GM21360 (cell line): ENCODE measurements around the gene ZNF496.

Experiments
- ATAC-seq: cut with Tn5 transposase; IDR thresholded peaks from one replicate; pipeline ENCODE4 v1.9.1; 2021; ENCODE audit warnings: mild to moderate bottlenecking, moderate library complexity; ENCODE audit not compliant: unreplicated experiment

The ZNF496 gene

GRCh38 chr1:247330548-247331171 is 1.0 kb downstream of the ZNF496 start:
- no peak for ATAC-seq

- ATAC-seq = no peak
Observed at GRCh38 chr1:247329097-247329617, 2.5 kb downstream of the ZNF496 start.

GRCh38 chr1:247328311-247328710 is 3.4 kb downstream of the ZNF496 start:
- ATAC-seq = no peak

- ATAC-seq = no peak
Observed at GRCh38 chr1:247326411-247327130, 5.1 kb downstream of the ZNF496 start.

GRCh38 chr1:247324923-247325322 is 6.7 kb downstream of the ZNF496 start:
- no peak for ATAC-seq

GRCh38 chr1:247324204-247324787 is 7.4 kb downstream of the ZNF496 start:
- no peak for ATAC-seq

GRCh38 chr1:247322849-247323586 is 8.6 kb downstream of the ZNF496 start:
- ATAC-seq = peak; percentile 53

- ATAC-seq = peak; percentile 42
Observed at GRCh38 chr1:247322442-247322841, 9.2 kb downstream of the ZNF496 start.

- no peak for ATAC-seq
Observed at GRCh38 chr1:247317702-247318101, 14.0 kb downstream of the ZNF496 start.

GRCh38 chr1:247316590-247317197 is 15.0 kb downstream of the ZNF496 start:
- no peak for ATAC-seq

GRCh38 chr1:247304031-247304430 is 27.6 kb downstream of the ZNF496 start:
- no peak for ATAC-seq

- ATAC-seq = no peak
Observed at GRCh38 chr1:247303216-247303615, 28.5 kb downstream of the ZNF496 start.

GRCh38 chr1:247301176-247301540 is 30.5 kb downstream of the ZNF496 start:
- ATAC-seq = no peak

- no peak for ATAC-seq
Observed at GRCh38 chr1:247300491-247301175, 31.0 kb downstream of the ZNF496 start.

GRCh38 chr1:247299723-247300381 is 31.8 kb downstream of the ZNF496 start:
- ATAC-seq = no peak

GRCh38 chr1:247298701-247299100 is 33.0 kb downstream of the ZNF496 start:
- ATAC-seq = no peak

GRCh38 chr1:247298124-247298481 is 33.6 kb downstream of the ZNF496 start:
- ATAC-seq = no peak

- ATAC-seq = no peak
Observed at GRCh38 chr1:247297263-247298123, 34.2 kb downstream of the ZNF496 start.

GRCh38 chr1:247296599-247297180 is 35.0 kb downstream of the ZNF496 start:
- no peak for ATAC-seq
